GM13976 (cell line): ENCODE results near the gene GTSE1.
"Not testable (repeated sequence)": the region's sequence is repeated elsewhere in the genome, so short reads cannot be mapped to it uniquely, and the experiment has no call there.

Source experiments
- DNase-seq: peaks from one replicate; pipeline ENCODE4 v3.0.0; 2012; ENCODE audit warnings: low spot score
- in situ Hi-C: fragments of 300-500 bp; cut with MboI; formaldehyde crosslinking; loops from one replicate; pipeline ENCODE4 v1.12.0; 2022; ENCODE audit warnings: low sequenced_read_pairs, mixed read lengths, inconsistent platforms; ENCODE audit not compliant: unreplicated experiment
- TF ChIP-seq, protein P1 (sequence below): IDR thresholded peaks from 2 replicates; pipeline ENCODE4 v1.5.1; 2012; ENCODE audit warnings: borderline replicate concordance, mild to moderate bottlenecking; ENCODE audit not compliant: insufficient read depth; ENCODE audit errors: extremely low read depth, missing control alignments, control extremely low read depth

Gene GTSE1

DNA sequence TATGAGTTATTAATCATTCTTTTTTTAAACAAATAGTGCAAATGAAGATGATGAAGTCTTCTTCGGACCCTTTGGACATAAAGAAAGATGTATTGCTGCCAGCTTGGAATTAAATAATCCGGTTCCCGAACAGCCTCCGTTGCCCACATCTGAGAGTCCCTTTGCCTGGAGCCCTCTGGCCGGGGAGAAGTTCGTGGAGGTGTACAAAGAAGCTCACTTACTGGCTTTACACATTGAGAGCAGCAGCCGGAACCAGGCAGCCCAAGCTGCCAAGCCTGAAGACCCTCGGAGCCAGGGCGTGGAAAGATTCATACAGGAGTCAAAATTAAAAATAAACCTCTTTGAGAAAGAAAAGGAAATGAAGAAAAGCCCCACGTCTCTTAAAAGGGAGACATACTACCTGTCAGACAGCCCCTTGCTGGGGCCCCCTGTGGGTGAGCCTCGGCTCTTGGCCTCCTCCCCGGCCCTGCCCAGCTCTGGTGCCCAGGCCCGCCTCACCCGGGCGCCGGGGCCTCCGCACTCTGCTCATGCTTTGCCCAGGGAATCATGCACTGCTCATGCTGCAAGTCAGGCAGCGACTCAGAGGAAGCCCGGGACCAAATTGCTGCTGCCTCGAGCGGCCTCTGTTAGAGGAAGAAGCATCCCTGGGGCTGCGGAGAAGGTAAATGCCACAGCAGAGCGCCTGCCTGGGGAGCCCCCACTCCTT is 11.8 kb downstream of the GTSE1 start:
- TF ChIP-seq, protein P1, sequence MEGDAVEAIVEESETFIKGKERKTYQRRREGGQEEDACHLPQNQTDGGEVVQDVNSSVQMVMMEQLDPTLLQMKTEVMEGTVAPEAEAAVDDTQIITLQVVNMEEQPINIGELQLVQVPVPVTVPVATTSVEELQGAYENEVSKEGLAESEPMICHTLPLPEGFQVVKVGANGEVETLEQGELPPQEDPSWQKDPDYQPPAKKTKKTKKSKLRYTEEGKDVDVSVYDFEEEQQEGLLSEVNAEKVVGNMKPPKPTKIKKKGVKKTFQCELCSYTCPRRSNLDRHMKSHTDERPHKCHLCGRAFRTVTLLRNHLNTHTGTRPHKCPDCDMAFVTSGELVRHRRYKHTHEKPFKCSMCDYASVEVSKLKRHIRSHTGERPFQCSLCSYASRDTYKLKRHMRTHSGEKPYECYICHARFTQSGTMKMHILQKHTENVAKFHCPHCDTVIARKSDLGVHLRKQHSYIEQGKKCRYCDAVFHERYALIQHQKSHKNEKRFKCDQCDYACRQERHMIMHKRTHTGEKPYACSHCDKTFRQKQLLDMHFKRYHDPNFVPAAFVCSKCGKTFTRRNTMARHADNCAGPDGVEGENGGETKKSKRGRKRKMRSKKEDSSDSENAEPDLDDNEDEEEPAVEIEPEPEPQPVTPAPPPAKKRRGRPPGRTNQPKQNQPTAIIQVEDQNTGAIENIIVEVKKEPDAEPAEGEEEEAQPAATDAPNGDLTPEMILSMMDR = no peak
- in situ Hi-C loops = loop anchor here (25.0 kb wide), 1 partner anchor 296 kb away; no protein-coding TSS in a partner anchor
- no peak for DNase-seq

GRCh38 chr22:46309526-46310085 is 12.9 kb downstream of the GTSE1 start:
- TF ChIP-seq, protein P1 = no peak
- DNase-seq = no peak
- in situ Hi-C loops = loop anchor here (25.0 kb wide), 1 partner anchor 297 kb away; no protein-coding TSS in a partner anchor

GRCh38 chr22:46312056-46312455 is 15.4 kb downstream of the GTSE1 start:
- in situ Hi-C loops = loop anchor here (25.0 kb wide), 1 partner anchor 300 kb away; no protein-coding TSS in a partner anchor
- TF ChIP-seq, protein P1 = no peak

GRCh38 chr22:46312848-46313247 is 16.2 kb downstream of the GTSE1 start:
- not testable (repeated sequence) for DNase-seq
- in situ Hi-C loops = loop anchor here (25.0 kb wide), 1 partner anchor 301 kb away; no protein-coding TSS in a partner anchor

More at GRCh38 chr22:46312056-46312455, 15.4 kb downstream of the GTSE1 start:
- no peak for DNase-seq

DNA sequence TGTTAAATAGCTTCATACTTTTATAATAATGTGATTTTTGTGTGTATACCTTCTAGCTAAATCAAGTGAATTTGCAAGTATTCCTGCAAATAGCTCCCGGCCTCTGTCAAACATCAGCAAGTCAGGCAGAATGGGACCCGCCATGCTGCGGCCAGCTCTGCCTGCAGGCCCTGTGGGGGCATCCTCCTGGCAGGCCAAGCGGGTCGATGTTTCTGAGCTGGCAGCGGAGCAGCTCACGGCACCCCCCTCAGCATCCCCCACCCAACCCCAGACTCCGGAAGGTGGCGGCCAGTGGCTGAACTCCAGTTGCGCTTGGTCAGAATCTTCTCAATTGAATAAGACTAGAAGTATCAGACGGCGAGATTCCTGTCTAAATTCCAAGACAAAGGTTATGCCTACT is 19.3 kb downstream of the GTSE1 start:
- in situ Hi-C loops = loop anchor here (25.0 kb wide), 1 partner anchor 304 kb away; no protein-coding TSS in a partner anchor
- no peak for DNase-seq
- TF ChIP-seq, protein P1 = no peak

- TF ChIP-seq, protein P1 = no peak
- DNase-seq = no peak
- in situ Hi-C loops = loop anchor here (25.0 kb wide), 1 partner anchor 305 kb away; no protein-coding TSS in a partner anchor
Measured at GRCh38 chr22:46317646-46318045, 21.0 kb downstream of the GTSE1 start.

- in situ Hi-C loops = loop anchor here (25.0 kb wide), 1 partner anchor 306 kb away; no protein-coding TSS in a partner anchor
- DNase-seq = no peak
- TF ChIP-seq, protein P1 = no peak
Measured at GRCh38 chr22:46318576-46318975, 21.9 kb downstream of the GTSE1 start.
